Neural progenitor cell (in vitro differentiated cells): ENCODE data around the gene CIROP. TPM values are rescaled to one million over a fixed set of nuclear protein-coding genes. Genes with fewer than 3 reads are reported as not detected.

Source experiments
- DNase-seq: peaks from one replicate; pipeline ENCODE4 v3.0.0-alpha.2; 2016; ENCODE audit warnings: low spot score
- H2AFZ ChIP-seq: fragments of 200-600 bp; sonication (generic); replicated peaks from 2 replicates; pipeline ENCODE4 v1.6.1; 2016; ENCODE audit warnings: antibody characterized with exemption
- H3F3A ChIP-seq: fragments of 200-600 bp; sonication (generic); 2 replicates; pipeline ENCODE4 v1.6.1; 2016; ENCODE audit warnings: antibody characterized with exemption, low read depth
- H3K27ac ChIP-seq: fragments of 200-600 bp; sonication (generic); 2 replicates; pipeline ENCODE4 v1.5.1; 2016; ENCODE audit warnings: mild to moderate bottlenecking
- H3K27me3 ChIP-seq: fragments of 200-600 bp; sonication (generic); 2 replicates; pipeline ENCODE4 v1.6.1; 2016; ENCODE audit warnings: mild to moderate bottlenecking, moderate library complexity
- H3K36me3 ChIP-seq: fragments of 200-600 bp; sonication (generic); 2 replicates; pipeline ENCODE4 v1.5.1; 2016
- H3K4me1 ChIP-seq: fragments of 200-600 bp; sonication (generic); 2 replicates; pipeline ENCODE4 v1.6.1; 2016; ENCODE audit warnings: mixed run types
- H3K4me2 ChIP-seq: fragments of 200-600 bp; sonication (generic); 2 replicates; pipeline ENCODE4 v1.6.1; 2016
- H3K4me3 ChIP-seq: fragments of 200-600 bp; sonication (generic); 2 replicates; pipeline ENCODE4 v1.5.1; 2016
- H3K79me2 ChIP-seq: fragments of 200-600 bp; sonication (generic); 2 replicates; pipeline ENCODE4 v1.6.1; 2016; ENCODE audit warnings: low read depth
- H3K9ac ChIP-seq: fragments of 200-600 bp; sonication (generic); 2 replicates; pipeline ENCODE4 v1.6.1; 2016
- H3K9me3 ChIP-seq: fragments of 200-600 bp; sonication (generic); 2 replicates; pipeline ENCODE4 v1.5.1; 2016; ENCODE audit warnings: low read depth
- H4K20me1 ChIP-seq: fragments of 200-600 bp; sonication (generic); 2 replicates; pipeline ENCODE4 v1.6.1; 2016; ENCODE audit warnings: low read depth
- H3K27ac Mint-ChIP-seq: 3 replicates; pipeline ENCODE4 v1.8.0; 2021; ENCODE audit warnings: mixed read lengths
- H3K27me3 Mint-ChIP-seq: 2 replicates; pipeline ENCODE4 v1.8.0; 2022; ENCODE audit warnings: low read depth, mild to moderate bottlenecking, inconsistent platforms, moderate library complexity, mixed read lengths; ENCODE audit not compliant: insufficient read depth
- H3K36me3 Mint-ChIP-seq: 3 replicates; pipeline ENCODE4 v1.8.0; 2021; ENCODE audit warnings: mixed read lengths
- H3K4me1 Mint-ChIP-seq: 3 replicates; pipeline ENCODE4 v1.8.0; 2021; ENCODE audit warnings: mixed read lengths
- H3K4me3 Mint-ChIP-seq: 3 replicates; pipeline ENCODE4 v1.8.0; 2021; ENCODE audit warnings: mild to moderate bottlenecking, moderate library complexity, mixed read lengths
- H3K9me3 Mint-ChIP-seq: 3 replicates; pipeline ENCODE4 v1.8.0; 2020; ENCODE audit warnings: mixed read lengths
- CTCF ChIP-seq: fragments of 200-600 bp; sonication (generic); IDR thresholded peaks from 2 replicates; pipeline ENCODE4 v1.5.1; 2017; ENCODE audit warnings: antibody characterized with exemption, mild to moderate bottlenecking
- EZH2 ChIP-seq: fragments of 200-600 bp; sonication (generic); IDR thresholded peaks from 2 replicates; pipeline ENCODE4 v1.6.1; 2017; ENCODE audit warnings: antibody characterized with exemption, mild to moderate bottlenecking, moderate library complexity
- EZH2phosphoT487 ChIP-seq: fragments of 200-600 bp; sonication (generic); IDR thresholded peaks from 2 replicates; pipeline ENCODE4 v1.6.1; 2017; ENCODE audit warnings: antibody characterized with exemption
- total RNA-seq: library from RNA; depleted of rRNA; stranded (reverse); fragments of >200 nt; gene quantifications from 2 replicates; pipeline ENCODE4 v1.2.3, GENCODE V29; 2015; ENCODE audit warnings: low replicate concordance

The CIROP gene, protein sequence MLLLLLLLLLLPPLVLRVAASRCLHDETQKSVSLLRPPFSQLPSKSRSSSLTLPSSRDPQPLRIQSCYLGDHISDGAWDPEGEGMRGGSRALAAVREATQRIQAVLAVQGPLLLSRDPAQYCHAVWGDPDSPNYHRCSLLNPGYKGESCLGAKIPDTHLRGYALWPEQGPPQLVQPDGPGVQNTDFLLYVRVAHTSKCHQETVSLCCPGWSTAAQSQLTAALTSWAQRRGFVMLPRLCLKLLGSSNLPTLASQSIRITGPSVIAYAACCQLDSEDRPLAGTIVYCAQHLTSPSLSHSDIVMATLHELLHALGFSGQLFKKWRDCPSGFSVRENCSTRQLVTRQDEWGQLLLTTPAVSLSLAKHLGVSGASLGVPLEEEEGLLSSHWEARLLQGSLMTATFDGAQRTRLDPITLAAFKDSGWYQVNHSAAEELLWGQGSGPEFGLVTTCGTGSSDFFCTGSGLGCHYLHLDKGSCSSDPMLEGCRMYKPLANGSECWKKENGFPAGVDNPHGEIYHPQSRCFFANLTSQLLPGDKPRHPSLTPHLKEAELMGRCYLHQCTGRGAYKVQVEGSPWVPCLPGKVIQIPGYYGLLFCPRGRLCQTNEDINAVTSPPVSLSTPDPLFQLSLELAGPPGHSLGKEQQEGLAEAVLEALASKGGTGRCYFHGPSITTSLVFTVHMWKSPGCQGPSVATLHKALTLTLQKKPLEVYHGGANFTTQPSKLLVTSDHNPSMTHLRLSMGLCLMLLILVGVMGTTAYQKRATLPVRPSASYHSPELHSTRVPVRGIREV
- total RNA-seq: 0.06 TPM in 1 of 2 replicates, not detected in the other

- peak within 1 kb of the TSS; percentile 25 for H3K4me3 Mint-ChIP-seq
- H3K4me1 Mint-ChIP-seq: peaks cover 20% of the 10 kb centered on the region
- Histone ChIP-seq H4K20me1 (no peaks in the 10 kb centered on the region), H3K9ac (no peak within 1 kb of the TSS), H3K9me3 (no peaks in the 10 kb centered on the region), H3K27ac (no peak within 1 kb of the TSS), H3F3A (peaks cover 13% of the 10 kb centered on the region), H3K36me3 (no peaks in the 10 kb centered on the region), H2AFZ (peak within 1 kb of the TSS; percentile 63), H3K4me1 (peaks cover 8% of the 10 kb centered on the region), H3K27me3 (no peaks in the 10 kb centered on the region), H3K4me3 (no peak within 1 kb of the TSS), H3K4me2 (no peak within 1 kb of the TSS), H3K79me2 (no peaks in the 10 kb centered on the region)
- peaks cover 4% of the 10 kb centered on the region for H3K9me3 Mint-ChIP-seq
- DNase-seq: no peak
- H3K36me3 Mint-ChIP-seq: no peaks in the 10 kb centered on the region
- no peak for TF ChIP-seq EZH2phosphoT487
- TF ChIP-seq EZH2: no peak
- TF ChIP-seq CTCF: no peak
- peaks cover 6% of the 10 kb centered on the region for H3K27me3 Mint-ChIP-seq
- peak within 1 kb of the TSS; percentile 6 for H3K27ac Mint-ChIP-seq
Observed at GRCh38 chr14:23104591-23105347, at the start of gene CIROP. CIROP (minus strand) TSS chr14:23104989; CDS start chr14:23104920, 69 bp downstream.

DNA sequence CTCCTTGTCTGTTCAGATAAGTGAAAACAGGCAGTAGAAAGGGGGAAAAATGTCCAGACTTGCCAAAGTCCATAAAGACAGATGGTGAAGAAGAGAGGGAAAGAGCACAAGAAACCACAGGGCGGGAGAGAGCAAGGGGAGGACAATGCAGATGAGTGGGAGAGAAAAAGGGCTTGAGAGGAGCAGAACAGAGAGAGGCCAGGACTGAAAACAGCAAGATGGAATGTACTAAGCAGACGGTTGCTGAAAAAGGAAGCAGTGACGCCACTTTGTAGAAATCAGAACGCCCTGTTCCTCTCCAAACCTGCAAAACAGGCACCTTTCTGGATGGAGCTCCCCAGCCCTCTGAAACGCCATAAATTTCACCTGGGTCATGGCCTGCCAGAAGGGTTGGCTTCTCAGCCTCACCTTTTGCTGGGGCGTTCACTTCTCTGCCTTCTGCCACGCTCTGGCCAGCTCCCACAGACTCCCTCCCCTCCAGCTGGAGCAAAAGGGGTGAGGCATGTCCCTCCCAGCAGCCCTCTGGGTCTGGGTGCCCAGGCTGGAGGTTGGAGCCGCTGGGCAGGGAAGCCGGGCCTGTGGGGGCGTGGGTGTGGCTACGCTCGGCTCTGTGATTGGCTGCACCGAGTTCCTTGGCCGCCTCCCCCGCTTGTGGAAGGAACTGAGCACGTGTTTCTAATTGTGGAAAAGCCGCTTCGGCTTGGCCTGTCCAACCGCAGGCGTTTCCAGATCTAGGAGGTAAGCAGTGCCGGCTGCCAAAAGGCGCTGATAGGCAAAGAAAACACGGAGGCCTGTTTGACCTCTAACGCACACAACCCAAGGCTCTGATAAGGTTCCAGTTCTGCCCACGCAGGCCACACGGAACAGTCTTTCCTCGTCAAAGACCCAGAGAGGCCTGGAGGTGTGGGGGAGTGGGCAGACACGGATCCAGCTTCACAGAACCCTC lies 49.3 kb upstream of the CIROP start:
- no peaks in the 10 kb centered on the region for H4K20me1 ChIP-seq
- no peaks in the 10 kb centered on the region for H3K79me2 ChIP-seq
- H2AFZ ChIP-seq: no peak overlapping the region
- H3K36me3 ChIP-seq: peaks cover 3% of the 10 kb centered on the region
- peak overlapping the region; percentile 86 for H3K27ac Mint-ChIP-seq
- peaks cover 3% of the 10 kb centered on the region for H3K27me3 Mint-ChIP-seq
- no peaks in the 10 kb centered on the region for H3K27me3 ChIP-seq
- peak; percentile 46 for DNase-seq
- TF ChIP-seq EZH2 (no peak), CTCF (no peak), EZH2phosphoT487 (no peak)
- H3K4me1 ChIP-seq: peaks cover 17% of the 10 kb centered on the region
- H3K4me3 Mint-ChIP-seq: peak overlapping the region; percentile 11
- H3K4me1 Mint-ChIP-seq: peaks cover 42% of the 10 kb centered on the region
- H3K9ac ChIP-seq: no peak overlapping the region
- H3K27ac ChIP-seq: no peak overlapping the region
- H3F3A ChIP-seq: peaks cover 13% of the 10 kb centered on the region
- H3K4me3 ChIP-seq: no peak overlapping the region
- no peak overlapping the region for H3K4me2 ChIP-seq
- H3K9me3 Mint-ChIP-seq: no peaks in the 10 kb centered on the region
- H3K36me3 Mint-ChIP-seq: peaks cover 22% of the 10 kb centered on the region
- H3K9me3 ChIP-seq: no peaks in the 10 kb centered on the region

DNA sequence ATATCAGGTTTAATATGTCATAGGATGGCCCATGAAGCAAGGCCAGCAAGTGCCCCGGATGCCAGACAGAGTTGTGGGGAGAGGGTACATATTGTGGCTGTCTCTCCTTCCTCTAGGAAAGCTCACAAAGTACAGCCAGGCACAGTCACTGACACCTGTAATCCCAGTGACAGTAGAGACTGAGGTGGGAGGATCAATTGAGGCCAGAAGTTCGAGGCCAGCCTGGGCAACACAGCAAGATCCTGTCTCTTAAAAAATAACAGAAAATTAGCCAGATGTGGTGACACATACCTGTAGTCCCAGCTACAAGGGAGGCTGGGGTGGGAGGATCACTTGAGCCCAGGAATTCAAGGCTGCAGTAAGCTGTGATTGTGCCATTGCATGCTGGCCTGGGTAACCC lies 46.6 kb upstream of the CIROP start:
- no peaks in the 10 kb centered on the region for H3K27me3 Mint-ChIP-seq
- Histone ChIP-seq H3K4me3 (no peak overlapping the region), H3K27me3 (no peaks in the 10 kb centered on the region), H3K4me1 (peaks cover 16% of the 10 kb centered on the region), H3K27ac (no peak overlapping the region), H3K4me2 (no peak overlapping the region), H3K79me2 (no peaks in the 10 kb centered on the region), H3K36me3 (no peaks in the 10 kb centered on the region), H4K20me1 (peaks cover 4% of the 10 kb centered on the region), H3K9ac (no peak overlapping the region), H3F3A (peaks cover 16% of the 10 kb centered on the region), H2AFZ (no peak overlapping the region), H3K9me3 (no peaks in the 10 kb centered on the region)
- no peak overlapping the region for H3K4me3 Mint-ChIP-seq
- H3K4me1 Mint-ChIP-seq: peaks cover 30% of the 10 kb centered on the region
- peaks cover 26% of the 10 kb centered on the region for H3K36me3 Mint-ChIP-seq
- H3K27ac Mint-ChIP-seq: no peak overlapping the region
- no peak for DNase-seq
- TF ChIP-seq EZH2: no peak
- TF ChIP-seq EZH2phosphoT487: no peak
- no peak for TF ChIP-seq CTCF
- peaks cover 4% of the 10 kb centered on the region for H3K9me3 Mint-ChIP-seq
